HG03521 (cell line): ENCODE measurements around the gene VPS35.

Source experiments
- ATAC-seq: cut with Tn5 transposase; IDR thresholded peaks from one replicate; pipeline ENCODE4 v1.9.1; 2021; ENCODE audit warnings: mild to moderate bottlenecking, moderate library complexity; ENCODE audit not compliant: unreplicated experiment

Gene VPS35

DNA sequence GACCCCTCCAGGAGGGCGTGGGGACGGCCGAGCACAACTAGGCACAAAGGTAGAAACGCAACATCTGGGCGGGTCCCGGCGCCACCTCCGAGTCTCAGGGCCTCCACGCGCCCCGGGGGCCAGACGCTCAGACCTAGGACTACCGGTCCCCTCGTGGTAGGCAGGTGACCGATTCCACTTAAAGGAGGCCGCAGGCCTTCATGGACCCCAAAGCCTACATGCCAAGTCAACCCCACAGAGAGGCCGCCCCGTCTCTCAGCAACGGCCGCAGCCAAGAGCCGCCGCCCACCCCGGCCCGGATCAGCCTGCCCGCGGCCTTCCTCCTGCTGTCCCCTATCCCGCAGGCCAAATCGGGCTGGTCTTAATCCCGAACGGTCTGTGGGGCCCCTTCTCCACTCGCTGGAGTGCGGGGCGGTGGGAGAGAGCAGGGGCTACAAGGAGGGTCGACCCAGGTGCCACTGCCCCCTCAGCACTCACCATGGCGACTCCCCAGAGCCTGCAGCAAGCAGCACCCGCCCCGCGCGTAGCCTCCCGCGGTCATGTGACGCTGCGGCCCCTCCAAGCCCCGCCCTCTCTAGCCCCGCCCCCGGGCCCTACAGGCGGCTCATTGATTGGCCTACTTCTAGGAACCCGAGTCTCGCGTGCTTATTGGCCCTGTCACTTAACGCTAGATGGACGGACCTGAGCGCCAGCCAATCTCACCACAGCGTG is at the start of gene VPS35:
Gene VPS35, minus strand, starts transcription at position 525 of the 711 bp plus-strand sequence. Its CDS starts 45 bp downstream, at position 480.
- peak; percentile 82 for ATAC-seq

GRCh38 chr16:46737621-46738214 is 48.7 kb upstream of the VPS35 start:
- ATAC-seq: no peak

DNA sequence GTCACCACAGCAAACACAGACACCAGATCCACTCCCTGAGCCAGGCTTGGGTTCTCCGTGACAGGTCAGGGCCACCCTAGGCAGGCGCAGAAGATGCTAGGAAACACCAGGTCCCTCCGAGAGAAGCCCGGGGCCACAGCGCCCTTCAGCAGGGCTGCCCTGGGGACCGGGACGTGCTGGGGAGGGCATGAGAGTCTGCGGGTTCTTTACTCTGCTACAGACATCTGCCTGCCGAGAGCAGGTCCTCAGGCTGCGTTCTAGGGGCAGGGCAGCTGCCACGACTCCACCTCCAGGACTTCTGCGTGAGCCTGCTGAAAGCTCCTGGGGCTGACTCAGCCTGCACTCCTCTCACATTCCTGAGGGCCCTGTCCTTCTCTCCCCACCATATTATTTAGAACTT is 47.7 kb upstream of the VPS35 start:
- no peak for ATAC-seq

DNA sequence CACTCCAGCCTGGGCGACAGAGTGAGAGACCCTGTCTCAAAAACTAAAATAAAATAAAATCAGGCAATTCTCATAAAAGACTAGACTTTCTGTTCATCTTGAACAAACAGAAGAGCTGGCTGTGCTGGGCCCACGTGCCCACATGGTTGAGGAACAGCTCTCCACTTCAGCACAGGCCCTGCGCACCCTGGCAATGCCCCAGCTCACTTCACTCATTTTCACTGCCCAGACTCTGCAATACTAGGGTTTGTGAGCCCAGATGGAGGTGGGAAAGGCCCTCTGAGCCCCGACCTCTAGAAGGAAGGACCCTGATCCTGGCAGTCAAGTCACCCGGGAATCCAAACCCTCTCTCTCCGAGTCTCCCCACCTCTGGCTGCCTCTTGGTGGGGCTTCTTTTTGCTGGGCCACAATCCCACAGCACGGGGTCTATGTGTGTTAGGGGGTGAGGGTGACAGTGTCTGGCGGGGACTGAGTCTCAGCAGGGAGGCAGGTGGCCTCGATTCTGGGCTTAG is 44.4 kb upstream of the VPS35 start:
- no peak for ATAC-seq

DNA sequence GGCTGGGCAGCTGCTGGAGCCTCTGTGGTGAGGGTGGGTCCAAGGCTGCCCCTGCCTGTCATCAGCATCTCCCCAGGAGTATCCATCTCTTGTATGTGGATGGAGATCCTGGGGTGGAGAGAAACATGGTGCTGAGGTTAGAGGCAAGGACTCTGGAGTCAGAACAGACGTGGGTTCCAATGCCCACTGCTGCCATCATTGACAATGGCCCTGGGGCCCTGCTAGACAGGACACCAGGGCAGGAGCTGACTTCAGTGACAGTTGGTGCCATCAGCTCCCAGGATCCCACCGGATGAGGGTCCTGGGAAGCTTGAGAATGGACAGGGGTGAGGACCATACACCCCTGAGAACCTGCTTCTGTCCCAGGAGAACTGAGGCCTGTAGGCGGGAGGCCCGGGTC is 43.6 kb upstream of the VPS35 start:
- no peak for ATAC-seq

GRCh38 chr16:46731691-46732555 is 42.9 kb upstream of the VPS35 start:
- no peak for ATAC-seq

- ATAC-seq: no peak
Observed at GRCh38 chr16:46730801-46731690, 42.1 kb upstream of the VPS35 start.

GRCh38 chr16:46730126-46730525 is 41.1 kb upstream of the VPS35 start:
- ATAC-seq: no peak

- no peak for ATAC-seq
Observed at GRCh38 chr16:46729326-46729995, 40.5 kb upstream of the VPS35 start.

DNA sequence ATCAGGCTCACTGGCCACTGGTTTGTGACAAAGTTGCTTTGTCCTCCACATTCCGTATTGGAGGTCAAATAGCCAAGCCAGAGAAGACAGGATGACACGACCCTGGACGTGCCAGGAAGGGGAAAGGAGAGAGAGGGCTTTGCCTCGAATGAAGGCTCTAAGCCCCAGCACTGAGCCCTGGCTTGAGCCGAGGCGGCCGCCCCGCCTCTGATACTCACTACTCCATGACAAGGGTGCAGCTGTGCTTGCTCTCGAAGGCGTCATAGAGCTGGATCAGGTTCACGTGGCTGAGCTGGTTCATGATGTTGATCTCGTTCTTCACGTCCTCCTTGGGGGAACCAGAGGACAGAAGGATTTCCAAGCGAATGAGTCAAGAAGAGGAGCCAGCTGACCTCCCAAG is 39.8 kb upstream of the VPS35 start:
- no peak for ATAC-seq

DNA sequence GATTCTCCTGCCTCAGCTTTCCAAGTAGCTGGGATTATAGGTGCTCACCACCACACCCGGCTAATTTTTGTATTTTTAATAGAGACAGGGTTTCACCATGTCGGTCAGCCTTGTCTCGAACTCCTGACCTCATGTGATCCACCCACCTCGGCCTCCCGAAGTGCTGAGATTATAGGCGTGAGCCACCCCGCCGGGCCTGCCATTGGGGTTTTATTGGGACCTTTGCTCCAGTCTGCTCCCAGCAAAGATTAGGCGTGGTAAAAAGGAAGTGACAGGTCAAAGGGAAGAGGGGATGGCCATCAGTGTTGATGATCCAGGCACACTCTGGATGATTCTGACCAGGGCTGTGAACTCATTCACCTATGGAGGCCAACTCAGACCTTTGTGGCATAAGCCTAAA is 38.7 kb upstream of the VPS35 start:
- ATAC-seq: no peak

- no peak for ATAC-seq
Observed at GRCh38 chr16:46727184-46727583, 38.2 kb upstream of the VPS35 start.

- ATAC-seq: no peak
Observed at GRCh38 chr16:46721885-46722284, 32.9 kb upstream of the VPS35 start.

GRCh38 chr16:46720619-46721018 is 31.6 kb upstream of the VPS35 start:
- no peak for ATAC-seq

- no peak for ATAC-seq
Observed at GRCh38 chr16:46719528-46719927, 30.6 kb upstream of the VPS35 start.

- no peak for ATAC-seq
Observed at GRCh38 chr16:46718214-46718613, 29.2 kb upstream of the VPS35 start.

DNA sequence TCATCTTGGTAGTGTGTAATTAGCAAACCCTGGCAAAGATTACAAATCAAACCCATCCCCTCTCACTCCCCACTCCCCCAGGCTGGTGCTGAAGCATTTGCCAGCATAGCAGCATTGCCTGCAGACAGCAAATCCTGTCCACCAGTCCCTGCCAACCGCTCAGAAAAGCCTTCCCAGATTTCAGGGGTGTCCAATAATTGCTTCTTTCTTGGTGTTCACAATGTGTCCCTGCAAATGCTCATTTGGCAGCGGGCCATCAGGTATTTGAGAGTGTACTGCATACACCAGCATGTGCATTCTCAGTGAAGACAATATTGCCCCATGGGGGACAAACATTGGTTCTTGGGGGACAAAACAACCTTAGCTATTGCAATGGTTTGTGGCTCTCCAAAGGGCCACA is 28.7 kb upstream of the VPS35 start:
- no peak for ATAC-seq

DNA sequence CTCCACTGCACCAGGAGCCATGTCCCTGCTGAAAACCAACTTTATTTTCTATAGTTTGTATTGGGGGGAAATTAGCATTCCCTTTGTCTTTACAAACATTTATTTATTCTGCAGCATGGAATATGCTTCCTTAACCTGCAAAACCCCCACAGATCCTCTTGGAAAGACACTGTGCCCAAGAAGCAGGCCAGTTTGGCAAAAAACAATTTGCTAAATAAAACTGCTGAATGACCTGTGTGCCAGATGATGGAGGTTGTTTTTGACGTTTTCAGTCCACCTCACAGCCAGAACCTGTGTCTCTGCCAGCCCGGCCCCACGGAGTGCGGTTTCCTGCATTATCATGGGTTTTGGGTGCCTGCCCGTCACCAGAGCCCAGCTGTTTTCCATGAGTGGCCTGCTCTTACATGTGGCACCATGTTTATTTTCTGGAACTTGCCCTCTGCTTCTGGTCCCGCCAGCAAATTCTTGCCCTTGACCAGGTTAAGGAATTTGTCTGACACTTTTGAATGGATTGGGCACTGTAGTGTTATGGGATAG is 26.9 kb upstream of the VPS35 start:
- ATAC-seq: no peak

DNA sequence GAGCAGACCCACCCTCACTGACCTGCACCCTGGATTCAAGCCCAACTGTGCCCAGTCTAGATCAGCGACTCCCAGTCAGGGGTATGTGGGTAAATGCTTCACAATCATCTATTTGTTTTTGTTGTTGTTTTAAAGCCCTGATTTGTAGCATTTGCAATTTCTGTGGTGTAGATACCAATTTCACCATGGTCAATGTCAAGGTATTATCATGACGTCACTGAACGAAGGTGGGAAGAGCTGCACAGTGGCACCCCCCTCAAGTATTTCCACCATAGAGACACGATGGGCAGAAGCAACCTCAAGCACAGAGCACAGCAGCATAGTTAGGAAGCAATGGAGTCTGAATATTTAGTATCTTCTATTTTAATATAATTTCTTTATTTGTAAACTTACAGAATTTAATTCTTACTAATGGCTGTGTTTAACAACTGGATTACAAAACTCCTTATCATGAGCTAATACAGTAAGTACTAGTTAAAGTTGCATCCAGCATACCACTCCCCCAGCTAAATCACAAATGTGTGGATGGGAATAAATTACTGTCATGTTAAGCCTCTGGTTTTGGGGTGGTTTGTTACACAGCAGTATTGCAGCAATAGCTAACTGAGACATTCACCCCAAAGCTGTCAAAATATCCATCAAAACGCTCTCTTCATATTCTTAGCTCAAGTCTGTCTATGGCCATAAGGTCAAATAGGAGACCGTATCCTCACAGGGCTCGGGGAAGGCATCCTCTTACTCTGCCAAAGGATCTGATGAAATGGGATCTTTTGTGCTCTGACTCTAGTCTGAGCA is 26.0 kb upstream of the VPS35 start:
- ATAC-seq: no peak
